Measurements from ENCODE around the gene SRSF7. TPM values are rescaled to one million over a fixed set of nuclear protein-coding genes. Genes with fewer than 3 reads are reported as not detected.

Gene SRSF7
- total and polyA plus RNA-seq, 12 donors = 39.8 to 248 (median 106) TPM

DNA sequence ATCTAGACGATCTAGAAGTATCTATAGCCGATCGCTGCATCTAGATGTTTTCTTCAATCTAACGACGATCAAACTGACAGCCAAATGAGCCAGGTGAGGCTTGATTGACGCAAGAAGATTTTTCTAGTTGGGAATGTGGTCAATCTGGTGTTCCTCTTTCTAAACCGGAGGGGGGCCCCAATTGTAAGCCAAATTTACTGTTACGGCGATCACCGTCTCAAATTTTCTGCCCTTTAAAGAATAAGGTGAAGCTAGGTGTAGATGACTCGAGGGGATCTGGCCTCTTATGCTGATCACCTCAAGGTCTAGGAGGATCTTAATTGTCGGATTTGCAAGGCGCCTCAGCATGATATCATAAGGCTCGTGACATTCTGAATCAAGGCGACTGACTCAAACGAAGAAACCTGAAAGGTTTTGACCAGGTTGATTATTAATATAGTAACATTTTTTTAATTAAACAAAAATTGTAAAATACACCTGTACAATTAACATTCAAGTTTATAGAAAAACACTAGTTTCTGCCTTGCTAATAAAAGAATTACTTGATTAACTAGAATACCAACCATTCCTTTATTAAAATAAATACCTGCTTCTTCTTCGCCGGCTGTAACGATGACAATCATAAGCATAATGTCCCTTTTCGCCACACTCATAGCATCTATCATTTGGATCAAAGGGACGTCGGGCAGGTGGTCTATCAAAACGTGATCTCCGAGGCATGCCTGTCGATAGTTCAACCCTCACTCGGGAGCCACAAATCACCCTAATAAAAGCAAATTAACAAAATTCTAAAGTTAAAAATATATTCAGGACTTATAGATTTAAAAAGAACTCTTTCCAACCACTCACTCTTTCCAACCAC lies 2.0 kb downstream of the SRSF7 start:
- Histone ChIP-seq H3K27ac (peak overlapping the region in 1 of 5 donors; percentile 100), H3K27me3 (no peaks in the 10 kb centered on the region), H3K4me1 (replicated peaks in 1 of 2) (peaks cover 19 to 59% of the 10 kb centered on the region in 2 donors), H3K4me3 (peak overlapping the region in 3 of 4 donors; percentile 87 to 96 (median 90)), H3K9me3 (replicated peaks in 1 of 3) (no peaks in the 10 kb centered on the region), H3K36me3 (replicated peaks in 1 of 2) (peaks cover 0 to 58% of the 10 kb centered on the region in 2 donors)
- TF ChIP-seq, protein P1, sequence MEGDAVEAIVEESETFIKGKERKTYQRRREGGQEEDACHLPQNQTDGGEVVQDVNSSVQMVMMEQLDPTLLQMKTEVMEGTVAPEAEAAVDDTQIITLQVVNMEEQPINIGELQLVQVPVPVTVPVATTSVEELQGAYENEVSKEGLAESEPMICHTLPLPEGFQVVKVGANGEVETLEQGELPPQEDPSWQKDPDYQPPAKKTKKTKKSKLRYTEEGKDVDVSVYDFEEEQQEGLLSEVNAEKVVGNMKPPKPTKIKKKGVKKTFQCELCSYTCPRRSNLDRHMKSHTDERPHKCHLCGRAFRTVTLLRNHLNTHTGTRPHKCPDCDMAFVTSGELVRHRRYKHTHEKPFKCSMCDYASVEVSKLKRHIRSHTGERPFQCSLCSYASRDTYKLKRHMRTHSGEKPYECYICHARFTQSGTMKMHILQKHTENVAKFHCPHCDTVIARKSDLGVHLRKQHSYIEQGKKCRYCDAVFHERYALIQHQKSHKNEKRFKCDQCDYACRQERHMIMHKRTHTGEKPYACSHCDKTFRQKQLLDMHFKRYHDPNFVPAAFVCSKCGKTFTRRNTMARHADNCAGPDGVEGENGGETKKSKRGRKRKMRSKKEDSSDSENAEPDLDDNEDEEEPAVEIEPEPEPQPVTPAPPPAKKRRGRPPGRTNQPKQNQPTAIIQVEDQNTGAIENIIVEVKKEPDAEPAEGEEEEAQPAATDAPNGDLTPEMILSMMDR (IDR thresholded peaks at IDR 0.05) = no peak
- TF ChIP-seq POLR2A (IDR thresholded peaks at IDR 0.05) = no peak
- no peak for DNase-seq
- WGBS, 4 donors = 51 to 59% (median 54%) methylated on average over 26 of the region's 26 CpGs
- intact Hi-C loops (cut with DNase I) = loop anchor here in 1 of 2 donors (5.0 kb wide), 1 partner anchor 147 kb away; the partner anchor contains the start of gene HNRNPLL

DNA sequence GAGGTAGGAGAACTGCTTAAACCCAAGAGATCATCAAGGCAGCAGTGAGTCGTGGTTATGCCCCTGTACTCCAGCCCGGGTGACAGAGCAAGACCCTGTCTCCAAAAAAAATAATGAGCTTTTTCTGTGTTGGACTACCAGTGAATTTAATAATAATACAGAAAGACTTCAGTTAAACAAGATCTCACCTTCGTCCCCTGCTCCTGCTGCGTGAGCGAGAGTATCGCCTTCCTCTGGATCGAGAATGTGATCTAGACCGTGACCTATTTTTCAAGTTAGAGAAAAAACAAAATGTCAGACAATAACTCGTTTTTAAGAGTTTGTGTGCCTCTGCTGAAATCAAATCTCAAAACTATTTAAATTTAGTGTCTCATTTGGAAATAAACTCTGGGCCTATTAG lies 2.8 kb downstream of the SRSF7 start:
- TF ChIP-seq POLR2A (IDR thresholded peaks at IDR 0.05) = no peak
- TF ChIP-seq, protein P1 (IDR thresholded peaks at IDR 0.05) = no peak
- H3K27me3 ChIP-seq = no peaks in the 10 kb centered on the region
- no peaks in the 10 kb centered on the region for H3K9me3 ChIP-seq (replicated peaks in 1 of 3)
- H3K4me3 ChIP-seq = no peak overlapping the region
- WGBS, 4 donors = 54 to 76% (median 60%) methylated on average over 9 of the region's 9 CpGs
- H3K27ac ChIP-seq = peak overlapping the region in 3 of 5 donors; percentile 11 to 38 (median 31)
- no peak for DNase-seq
- H3K36me3 ChIP-seq (replicated peaks in 1 of 2) = peaks cover 0 to 66% of the 10 kb centered on the region in 2 donors
- intact Hi-C loops (cut with DNase I) = loop anchor here in 1 of 2 donors (5.0 kb wide), 1 partner anchor 146 kb away; the partner anchor contains the start of gene HNRNPLL
- peaks cover 19 to 54% of the 10 kb centered on the region in 2 donors for H3K4me1 ChIP-seq (replicated peaks in 1 of 2)

DNA sequence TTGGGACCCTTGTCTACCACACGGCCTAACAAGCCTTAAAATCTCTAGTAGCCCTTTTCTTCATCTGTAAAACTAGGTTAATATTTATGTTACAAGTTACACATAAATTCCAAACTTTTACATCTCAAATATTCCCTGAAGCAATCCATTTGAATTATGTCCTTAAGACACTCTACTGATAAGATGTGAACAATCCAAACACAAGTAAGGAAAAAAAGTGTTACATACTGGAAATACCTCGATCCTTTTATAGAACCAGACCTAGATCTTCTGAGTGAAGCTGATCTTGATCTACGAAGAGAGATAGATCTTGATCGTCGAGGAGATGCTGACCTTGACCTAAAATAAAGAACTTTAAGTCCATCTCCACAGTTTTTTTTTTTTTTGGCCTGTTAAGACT lies 3.3 kb downstream of the SRSF7 start:
- Histone ChIP-seq H3K27me3 (no peaks in the 10 kb centered on the region), H3K4me3 (no peak overlapping the region), H3K36me3 (replicated peaks in 1 of 2) (peaks cover 0 to 66% of the 10 kb centered on the region in 2 donors), H3K4me1 (replicated peaks in 1 of 2) (peaks cover 19 to 54% of the 10 kb centered on the region in 2 donors), H3K27ac (peak overlapping the region in 4 of 5 donors; percentile 10 to 38 (median 21)), H3K9me3 (replicated peaks in 1 of 3) (no peaks in the 10 kb centered on the region)
- 40 to 48% (median 44%) methylated on average over 5 of the region's 5 CpGs for WGBS, 4 donors
- intact Hi-C loops (cut with DNase I) = loop anchor here in 1 of 2 donors (5.0 kb wide), 1 partner anchor 146 kb away; the partner anchor contains the start of gene HNRNPLL
- TF ChIP-seq POLR2A (IDR thresholded peaks at IDR 0.05) = no peak
- TF ChIP-seq, protein P1 (IDR thresholded peaks at IDR 0.05) = no peak
- no peak for DNase-seq

DNA sequence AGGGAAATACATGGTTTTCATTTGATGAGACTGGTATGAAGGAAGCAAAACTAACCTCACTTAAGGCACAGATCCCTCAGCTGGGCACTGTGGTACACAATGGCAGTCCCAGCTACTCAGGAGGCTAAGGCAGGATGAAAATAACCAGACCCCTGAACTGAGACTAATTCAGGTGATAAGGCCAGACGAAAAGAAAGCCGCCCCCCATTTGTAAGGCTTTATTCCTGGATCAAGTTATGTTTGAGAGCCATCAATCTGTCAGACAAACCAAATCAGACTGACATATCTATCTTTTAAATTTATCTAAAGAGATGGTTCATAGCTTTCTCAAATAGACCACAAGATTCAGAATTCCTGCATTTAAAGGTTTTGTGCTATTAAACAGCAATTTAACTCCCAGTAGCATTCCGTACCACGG lies 4.1 kb downstream of the SRSF7 start:
- TF ChIP-seq POLR2A (IDR thresholded peaks at IDR 0.05) = no peak
- TF ChIP-seq, protein P1 (IDR thresholded peaks at IDR 0.05) = no peak
- Histone ChIP-seq H3K27me3 (no peaks in the 10 kb centered on the region), H3K36me3 (replicated peaks in 1 of 2) (peaks cover 0 to 66% of the 10 kb centered on the region in 2 donors), H3K4me3 (no peak overlapping the region), H3K4me1 (replicated peaks in 1 of 2) (peaks cover 19 to 54% of the 10 kb centered on the region in 2 donors), H3K9me3 (replicated peaks in 1 of 3) (no peaks in the 10 kb centered on the region), H3K27ac (no peak overlapping the region)
- DNase-seq = no peak
- WGBS, 4 donors = 64 to 70% (median 69%) methylated on average over 4 of the region's 4 CpGs
- intact Hi-C loops (cut with DNase I) = loop anchor here in 1 of 2 donors (5.0 kb wide), 1 partner anchor 145 kb away; the partner anchor contains the start of gene HNRNPLL
